ENCODE measurements around the gene FIGNL2. TPM values are rescaled to one million over a fixed set of nuclear protein-coding genes. Genes with fewer than 3 reads are reported as not detected.
"Not testable (repeated sequence)": the region's sequence is repeated elsewhere in the genome, so short reads cannot be mapped to it uniquely, and the experiment has no call there.

FIGNL2 gene
- total RNA-seq, 2 donors from 2014 or later = 0.86 TPM

- Mint-ChIP-seq H3K27me3 (ENCODE audit: low read depth) (no peaks in the 10 kb centered on the region), H3K36me3 (ENCODE audit: insufficient read depth in 2 of 2) (peaks cover 2 to 6% of the 10 kb centered on the region in 2 donors), H3K4me3 (peak overlapping the region; percentile 60 to 74), H3K27ac (peak overlapping the region; percentile 45), H3K9me3 (peaks cover 0 to 9% of the 10 kb centered on the region in 2 donors), H3K4me1 (ENCODE audit: low read depth) (peaks cover 25% of the 10 kb centered on the region)
- ATAC-seq (replicated peaks in 1 of 2) (peak; percentile 92 to 96), DNase-seq (peak; percentile 49 to 53)
Measured at GRCh38 chr12:51886021-51886710, 37.6 kb upstream of the FIGNL2 start.

- H3K9me3 Mint-ChIP-seq; H3K36me3 Mint-ChIP-seq (ENCODE audit: insufficient read depth in 2 of 2); DNase-seq; H3K27me3 Mint-ChIP-seq (ENCODE audit: low read depth); ATAC-seq (replicated peaks in 1 of 2): not testable (repeated sequence)
- Mint-ChIP-seq H3K4me3 (peak overlapping the region; percentile 60 to 74), H3K27ac (peak overlapping the region; percentile 45), H3K4me1 (ENCODE audit: low read depth) (peaks cover 25% of the 10 kb centered on the region)
Measured at GRCh38 chr12:51885294-51886020, 36.9 kb upstream of the FIGNL2 start.

GRCh38 chr12:51884676-51885229 lies 36.2 kb upstream of the FIGNL2 start:
- peak; percentile 50 to 59 for ATAC-seq (replicated peaks in 1 of 2)
- Mint-ChIP-seq H3K4me1 (ENCODE audit: low read depth) (peaks cover 25% of the 10 kb centered on the region), H3K27ac (peak overlapping the region; percentile 41), H3K4me3 (no peak overlapping the region), H3K36me3 (ENCODE audit: insufficient read depth in 2 of 2) (peaks cover 2 to 6% of the 10 kb centered on the region in 2 donors), H3K27me3 (ENCODE audit: low read depth) (no peaks in the 10 kb centered on the region), H3K9me3 (peaks cover 0 to 9% of the 10 kb centered on the region in 2 donors)
- peak; percentile 17 to 22 for DNase-seq

DNA sequence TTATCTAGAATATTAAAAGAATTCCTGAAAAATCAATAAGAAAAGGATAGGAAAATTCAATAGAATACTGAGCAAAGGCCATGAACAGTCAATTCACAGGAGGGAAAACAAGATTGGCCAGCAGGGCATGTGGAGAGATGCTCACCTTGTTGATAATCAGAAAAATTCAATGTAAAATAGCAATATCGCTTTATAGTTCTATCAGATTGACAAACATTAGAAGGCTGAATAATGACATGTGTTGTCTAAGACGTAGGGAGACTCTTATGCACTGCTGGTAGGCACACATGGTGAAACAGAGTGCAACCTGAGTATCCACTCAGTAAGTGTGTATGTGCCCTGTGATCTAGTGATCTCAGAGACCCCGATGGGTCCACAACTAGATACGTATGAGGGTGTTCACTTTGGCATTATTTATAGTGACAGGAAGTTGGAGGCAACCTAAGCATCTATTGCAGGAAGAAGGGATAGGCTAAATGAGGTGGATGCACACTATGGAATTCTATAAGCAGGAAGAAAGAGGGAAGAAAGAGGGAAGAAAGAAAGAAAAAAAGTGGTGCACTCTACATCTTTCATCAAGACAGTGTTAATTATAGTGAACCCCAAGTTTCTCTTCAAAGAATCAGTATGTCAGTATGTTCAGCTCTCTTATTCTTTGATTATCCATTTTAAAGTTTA lies 35.6 kb upstream of the FIGNL2 start:
- no peak for ATAC-seq (replicated peaks in 1 of 2)
- DNase-seq = no peak
- Mint-ChIP-seq H3K27ac (no peak overlapping the region), H3K9me3 (peaks cover 0 to 9% of the 10 kb centered on the region in 2 donors), H3K4me3 (no peak overlapping the region), H3K4me1 (ENCODE audit: low read depth) (peaks cover 25% of the 10 kb centered on the region), H3K27me3 (ENCODE audit: low read depth) (no peaks in the 10 kb centered on the region), H3K36me3 (ENCODE audit: insufficient read depth in 2 of 2) (peaks cover 2 to 6% of the 10 kb centered on the region in 2 donors)

GRCh38 chr12:51883295-51883694 lies 34.8 kb upstream of the FIGNL2 start:
- Mint-ChIP-seq H3K9me3 (peaks cover 0 to 9% of the 10 kb centered on the region in 2 donors), H3K36me3 (ENCODE audit: insufficient read depth in 2 of 2) (peaks cover 2 to 6% of the 10 kb centered on the region in 2 donors), H3K27ac (no peak overlapping the region), H3K4me3 (no peak overlapping the region), H3K27me3 (ENCODE audit: low read depth) (no peaks in the 10 kb centered on the region), H3K4me1 (ENCODE audit: low read depth) (peaks cover 25% of the 10 kb centered on the region)
- ATAC-seq (replicated peaks in 1 of 2) = no peak
- no peak for DNase-seq

DNA sequence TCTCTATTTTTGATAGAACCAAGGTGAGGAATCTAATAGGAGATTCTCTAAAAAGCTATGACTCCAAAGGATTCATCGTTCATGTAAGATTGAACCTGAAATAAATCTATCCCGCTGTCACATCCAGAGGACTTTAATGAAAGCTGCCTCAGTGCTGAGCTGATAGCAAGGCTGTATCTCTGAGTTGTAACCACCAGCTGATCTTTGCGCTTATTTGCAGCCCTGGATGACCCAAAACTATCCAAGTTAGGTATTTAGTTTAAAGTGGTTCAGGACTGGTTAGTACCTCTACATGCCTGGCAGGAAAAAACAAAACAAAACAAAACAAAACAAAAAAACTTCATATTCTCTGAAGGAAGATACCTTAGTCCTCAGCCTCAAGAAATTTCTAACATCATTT lies 30.6 kb upstream of the FIGNL2 start:
- H3K36me3 Mint-ChIP-seq (ENCODE audit: insufficient read depth in 2 of 2) = no peaks in the 10 kb centered on the region
- no peak overlapping the region for H3K4me3 Mint-ChIP-seq
- no peak for ATAC-seq (replicated peaks in 1 of 2)
- no peaks in the 10 kb centered on the region for H3K9me3 Mint-ChIP-seq
- no peak for DNase-seq
- no peak overlapping the region for H3K27ac Mint-ChIP-seq
- no peaks in the 10 kb centered on the region for H3K4me1 Mint-ChIP-seq (ENCODE audit: low read depth)
- H3K27me3 Mint-ChIP-seq (ENCODE audit: low read depth) = no peaks in the 10 kb centered on the region

- H3K9me3 Mint-ChIP-seq = no peaks in the 10 kb centered on the region
- peaks cover 0 to 1% of the 10 kb centered on the region in 2 donors for H3K36me3 Mint-ChIP-seq (ENCODE audit: insufficient read depth in 2 of 2)
- DNase-seq (no peak), ATAC-seq (replicated peaks in 1 of 2) (no peak)
- peaks cover 18% of the 10 kb centered on the region for H3K27me3 Mint-ChIP-seq (ENCODE audit: low read depth)
- H3K4me1 Mint-ChIP-seq (ENCODE audit: low read depth) = peaks cover 16% of the 10 kb centered on the region
- no peak overlapping the region for H3K27ac Mint-ChIP-seq
- H3K4me3 Mint-ChIP-seq = no peak overlapping the region
Measured at GRCh38 chr12:51874486-51874885, 26.0 kb upstream of the FIGNL2 start.

DNA sequence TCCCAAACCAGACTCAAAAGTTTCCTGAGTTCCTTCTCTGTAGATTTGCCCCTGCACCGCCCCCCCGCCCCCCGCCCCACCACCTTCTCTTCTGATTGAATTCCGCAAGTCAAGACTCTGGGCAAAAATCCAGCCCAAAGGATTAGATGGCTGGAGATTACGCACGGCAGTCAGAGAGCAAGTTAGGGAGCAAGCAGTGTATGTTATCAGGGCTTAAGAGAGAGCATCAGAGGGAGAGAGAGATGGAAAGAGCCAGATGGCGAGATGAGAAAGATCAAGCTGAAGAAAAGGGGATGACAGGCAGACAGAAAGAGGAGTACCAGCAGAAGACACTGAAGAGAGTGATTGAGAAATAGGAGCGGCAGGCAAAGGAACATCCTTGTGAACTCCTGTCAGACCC lies 25.5 kb upstream of the FIGNL2 start:
- Mint-ChIP-seq H3K36me3 (ENCODE audit: insufficient read depth in 2 of 2) (peaks cover 0 to 1% of the 10 kb centered on the region in 2 donors), H3K4me3 (no peak overlapping the region), H3K27ac (no peak overlapping the region), H3K4me1 (ENCODE audit: low read depth) (peaks cover 17% of the 10 kb centered on the region), H3K27me3 (ENCODE audit: low read depth) (peaks cover 20% of the 10 kb centered on the region), H3K9me3 (no peaks in the 10 kb centered on the region)
- no peak for ATAC-seq (replicated peaks in 1 of 2)
- no peak for DNase-seq

GRCh38 chr12:51873251-51873994 lies 24.9 kb upstream of the FIGNL2 start:
- Mint-ChIP-seq H3K9me3 (no peaks in the 10 kb centered on the region), H3K4me1 (ENCODE audit: low read depth) (peaks cover 23% of the 10 kb centered on the region), H3K4me3 (no peak overlapping the region), H3K27ac (no peak overlapping the region), H3K27me3 (ENCODE audit: low read depth) (peaks cover 26% of the 10 kb centered on the region), H3K36me3 (ENCODE audit: insufficient read depth in 2 of 2) (peaks cover 0 to 1% of the 10 kb centered on the region in 2 donors)
- DNase-seq = no peak
- no peak for ATAC-seq (replicated peaks in 1 of 2)

- DNase-seq = no peak
- H3K27me3 Mint-ChIP-seq (ENCODE audit: low read depth) = peaks cover 34% of the 10 kb centered on the region
- no peak overlapping the region for H3K27ac Mint-ChIP-seq
- no peak overlapping the region for H3K4me3 Mint-ChIP-seq
- ATAC-seq (replicated peaks in 1 of 2) = no peak
- H3K36me3 Mint-ChIP-seq (ENCODE audit: insufficient read depth in 2 of 2) = peaks cover 0 to 1% of the 10 kb centered on the region in 2 donors
- no peaks in the 10 kb centered on the region for H3K9me3 Mint-ChIP-seq
- H3K4me1 Mint-ChIP-seq (ENCODE audit: low read depth) = peaks cover 23% of the 10 kb centered on the region
Measured at GRCh38 chr12:51872689-51872981, 24.1 kb upstream of the FIGNL2 start.

DNA sequence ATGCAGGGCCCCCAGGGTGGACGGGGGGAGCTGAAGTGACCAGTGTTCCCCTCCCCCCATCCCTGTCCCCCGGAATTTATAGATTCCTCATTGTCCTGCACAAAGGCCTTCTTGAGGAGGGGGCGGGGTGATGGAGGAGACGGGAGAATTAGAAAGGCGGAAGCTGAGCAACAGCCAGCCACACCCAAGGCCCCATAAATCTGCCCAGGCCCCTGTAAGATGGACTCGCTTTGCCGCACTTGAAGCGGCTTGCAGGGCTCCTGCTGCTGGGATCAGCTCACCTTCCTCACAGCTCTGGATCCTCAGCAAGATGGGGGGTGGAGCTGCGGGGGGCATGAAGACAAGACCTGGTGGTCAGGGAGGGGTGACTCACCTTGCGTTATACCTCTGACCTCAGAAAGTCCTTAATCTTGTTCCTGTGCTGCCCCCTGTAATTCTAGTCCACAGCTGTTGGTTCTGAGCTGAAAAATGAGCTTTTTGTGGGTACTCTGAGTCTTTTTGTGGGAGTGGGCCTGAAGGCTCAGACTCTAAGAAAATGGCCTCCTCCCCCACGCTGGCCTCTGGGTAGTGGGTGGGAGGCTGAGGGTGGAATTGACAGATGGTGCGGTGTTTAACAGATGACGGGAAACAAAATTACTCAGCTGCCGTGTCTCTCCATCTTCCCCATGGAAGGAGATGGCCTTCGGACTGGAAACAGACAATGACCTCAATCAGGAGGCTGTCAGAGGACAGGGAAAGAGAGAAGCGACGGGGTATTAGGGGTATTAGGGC lies 23.6 kb upstream of the FIGNL2 start:
- DNase-seq (no peak), ATAC-seq (replicated peaks in 1 of 2) (no peak)
- H3K4me1 Mint-ChIP-seq (ENCODE audit: low read depth) = peaks cover 23% of the 10 kb centered on the region
- H3K36me3 Mint-ChIP-seq (ENCODE audit: insufficient read depth in 2 of 2) = peaks cover 0 to 1% of the 10 kb centered on the region in 2 donors
- peaks cover 39% of the 10 kb centered on the region for H3K27me3 Mint-ChIP-seq (ENCODE audit: low read depth)
- no peak overlapping the region for H3K4me3 Mint-ChIP-seq
- no peak overlapping the region for H3K27ac Mint-ChIP-seq
- no peaks in the 10 kb centered on the region for H3K9me3 Mint-ChIP-seq

DNA sequence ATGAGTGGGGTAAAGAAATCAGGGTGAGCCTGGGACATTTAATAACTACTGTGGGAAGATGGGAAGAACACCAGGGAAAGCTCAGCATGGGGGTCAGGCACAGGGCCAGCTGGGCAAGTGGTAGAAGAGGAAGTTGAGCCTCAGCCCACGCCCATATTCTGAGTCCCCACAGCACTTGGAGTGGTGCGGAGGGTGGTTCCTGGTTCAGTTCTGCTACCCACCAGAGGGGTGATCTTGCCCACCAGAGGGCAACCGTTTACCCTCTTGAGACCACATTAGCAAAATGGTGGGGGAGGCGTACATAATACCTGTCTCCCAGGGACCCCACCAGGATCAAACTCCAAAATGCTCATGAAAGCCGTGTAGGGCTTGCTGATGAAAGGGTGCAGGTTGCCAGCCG lies 22.6 kb upstream of the FIGNL2 start:
- Mint-ChIP-seq H3K9me3 (no peaks in the 10 kb centered on the region), H3K4me1 (ENCODE audit: low read depth) (peaks cover 23% of the 10 kb centered on the region), H3K27me3 (ENCODE audit: low read depth) (peaks cover 44% of the 10 kb centered on the region), H3K36me3 (ENCODE audit: insufficient read depth in 2 of 2) (peaks cover 0 to 1% of the 10 kb centered on the region in 2 donors), H3K27ac (no peak overlapping the region), H3K4me3 (no peak overlapping the region)
- ATAC-seq (replicated peaks in 1 of 2) = no peak
- no peak for DNase-seq

Measured in activated T-cell treated with anti-CD3 and anti-CD28 coated beads, Interleukin-2, amount 50 U/mL, for 72 hours (primary cell).